Measurements from ENCODE around the gene CCT6B. TPM values are rescaled to one million over a fixed set of nuclear protein-coding genes. Genes with fewer than 3 reads are reported as not detected.

The CCT6B gene
- total RNA-seq, 1 experiment from 2014 or later = 2.8 TPM

DNA sequence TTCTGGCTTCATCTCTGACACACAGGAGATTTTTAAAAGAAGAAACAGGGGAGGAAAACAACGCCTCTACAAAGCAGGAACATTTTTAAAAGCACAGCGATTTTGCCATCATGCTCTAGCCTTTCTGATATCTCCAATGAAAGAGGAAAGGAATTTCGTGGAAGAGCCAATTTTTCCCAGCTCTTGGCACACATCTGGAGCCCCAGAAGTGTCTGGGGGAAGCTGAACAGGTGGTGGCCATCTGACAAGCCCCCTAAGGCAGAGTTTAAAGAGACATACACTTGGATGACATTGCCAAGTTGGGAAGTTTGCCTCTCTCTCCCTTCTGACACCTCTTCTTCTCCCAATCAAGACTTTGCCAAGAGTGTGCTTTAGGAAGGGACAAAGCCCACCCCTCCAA is 82.1 kb downstream of the CCT6B start:
- peaks cover 18% of the 10 kb centered on the region for H3K27me3 Mint-ChIP-seq (ENCODE audit: low read depth)
- H3K36me3 Mint-ChIP-seq = no peaks in the 10 kb centered on the region
- no peak for DNase-seq (ENCODE audit: low spot score)
- TF ChIP-seq IRF2 (CRISPR knock-in tag; IDR thresholded peaks at IDR 0.05; ENCODE audit: borderline replicate concordance, low read depth) (no peak), ZNF232 (CRISPR knock-in tag; IDR thresholded peaks at IDR 0.05) (no peak), GABPB1 (CRISPR knock-in tag; IDR thresholded peaks at IDR 0.05) (no peak), HMGA2 (CRISPR knock-in tag; IDR thresholded peaks at IDR 0.05) (no peak), MYBL2 (CRISPR knock-in tag; IDR thresholded peaks at IDR 0.05) (no peak), FOXJ3 (CRISPR knock-in tag; IDR thresholded peaks at IDR 0.05; ENCODE audit: borderline replicate concordance) (no peak), NFYB (CRISPR knock-in tag; conservative IDR thresholded peaks at IDR 0.05; ENCODE audit: low read depth) (no peak)
- TF ChIP-seq, protein P1, sequence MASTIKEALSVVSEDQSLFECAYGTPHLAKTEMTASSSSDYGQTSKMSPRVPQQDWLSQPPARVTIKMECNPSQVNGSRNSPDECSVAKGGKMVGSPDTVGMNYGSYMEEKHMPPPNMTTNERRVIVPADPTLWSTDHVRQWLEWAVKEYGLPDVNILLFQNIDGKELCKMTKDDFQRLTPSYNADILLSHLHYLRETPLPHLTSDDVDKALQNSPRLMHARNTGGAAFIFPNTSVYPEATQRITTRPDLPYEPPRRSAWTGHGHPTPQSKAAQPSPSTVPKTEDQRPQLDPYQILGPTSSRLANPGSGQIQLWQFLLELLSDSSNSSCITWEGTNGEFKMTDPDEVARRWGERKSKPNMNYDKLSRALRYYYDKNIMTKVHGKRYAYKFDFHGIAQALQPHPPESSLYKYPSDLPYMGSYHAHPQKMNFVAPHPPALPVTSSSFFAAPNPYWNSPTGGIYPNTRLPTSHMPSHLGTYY (CRISPR knock-in tag; IDR thresholded peaks at IDR 0.05) = no peak
- TF ChIP-seq, protein P2, sequence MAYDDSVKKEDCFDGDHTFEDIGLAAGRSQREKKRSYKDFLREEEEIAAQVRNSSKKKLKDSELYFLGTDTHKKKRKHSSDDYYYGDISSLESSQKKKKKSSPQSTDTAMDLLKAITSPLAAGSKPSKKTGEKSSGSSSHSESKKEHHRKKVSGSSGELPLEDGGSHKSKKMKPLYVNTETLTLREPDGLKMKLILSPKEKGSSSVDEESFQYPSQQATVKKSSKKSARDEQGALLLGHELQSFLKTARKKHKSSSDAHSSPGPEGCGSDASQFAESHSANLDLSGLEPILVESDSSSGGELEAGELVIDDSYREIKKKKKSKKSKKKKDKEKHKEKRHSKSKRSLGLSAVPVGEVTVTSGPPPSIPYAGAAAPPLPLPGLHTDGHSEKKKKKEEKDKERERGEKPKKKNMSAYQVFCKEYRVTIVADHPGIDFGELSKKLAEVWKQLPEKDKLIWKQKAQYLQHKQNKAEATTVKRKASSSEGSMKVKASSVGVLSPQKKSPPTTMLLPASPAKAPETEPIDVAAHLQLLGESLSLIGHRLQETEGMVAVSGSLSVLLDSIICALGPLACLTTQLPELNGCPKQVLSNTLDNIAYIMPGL (CRISPR knock-in tag; IDR thresholded peaks at IDR 0.05) = no peak
- TF ChIP-seq, protein P3, sequence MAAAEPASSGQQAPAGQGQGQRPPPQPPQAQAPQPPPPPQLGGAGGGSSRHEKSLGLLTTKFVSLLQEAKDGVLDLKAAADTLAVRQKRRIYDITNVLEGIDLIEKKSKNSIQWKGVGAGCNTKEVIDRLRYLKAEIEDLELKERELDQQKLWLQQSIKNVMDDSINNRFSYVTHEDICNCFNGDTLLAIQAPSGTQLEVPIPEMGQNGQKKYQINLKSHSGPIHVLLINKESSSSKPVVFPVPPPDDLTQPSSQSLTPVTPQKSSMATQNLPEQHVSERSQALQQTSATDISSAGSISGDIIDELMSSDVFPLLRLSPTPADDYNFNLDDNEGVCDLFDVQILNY (CRISPR knock-in tag; IDR thresholded peaks at IDR 0.05) = no peak
- TF ChIP-seq, protein P4, sequence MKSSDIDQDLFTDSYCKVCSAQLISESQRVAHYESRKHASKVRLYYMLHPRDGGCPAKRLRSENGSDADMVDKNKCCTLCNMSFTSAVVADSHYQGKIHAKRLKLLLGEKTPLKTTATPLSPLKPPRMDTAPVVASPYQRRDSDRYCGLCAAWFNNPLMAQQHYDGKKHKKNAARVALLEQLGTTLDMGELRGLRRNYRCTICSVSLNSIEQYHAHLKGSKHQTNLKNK (CRISPR knock-in tag; IDR thresholded peaks at IDR 0.05) = no peak
- TF ChIP-seq, protein P5, sequence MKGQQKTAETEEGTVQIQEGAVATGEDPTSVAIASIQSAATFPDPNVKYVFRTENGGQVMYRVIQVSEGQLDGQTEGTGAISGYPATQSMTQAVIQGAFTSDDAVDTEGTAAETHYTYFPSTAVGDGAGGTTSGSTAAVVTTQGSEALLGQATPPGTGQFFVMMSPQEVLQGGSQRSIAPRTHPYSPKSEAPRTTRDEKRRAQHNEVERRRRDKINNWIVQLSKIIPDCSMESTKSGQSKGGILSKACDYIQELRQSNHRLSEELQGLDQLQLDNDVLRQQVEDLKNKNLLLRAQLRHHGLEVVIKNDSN (CRISPR knock-in tag; IDR thresholded peaks at IDR 0.05) = no peak
- POLR2A ChIA-PET = no interaction called here
- H3K4me3 Mint-ChIP-seq = no peak overlapping the region
- ATAC-seq = no peak
- peaks cover 20% of the 10 kb centered on the region for H3K4me1 Mint-ChIP-seq
- CTCF ChIA-PET = interaction anchor here (1.5 kb wide), 1 partner anchor 336 kb away, joined by 4 read pairs; no protein-coding TSS in a partner anchor
- H3K9me3 Mint-ChIP-seq = peaks cover 7% of the 10 kb centered on the region; the same call in 1 of the 2 replicates
- no peak overlapping the region for H3K27ac Mint-ChIP-seq

Other genes with a start within 250 kb of the CCT6B start
- 15.8 to 20.2 TPM (median 16.4 TPM) in 3 replicates for gene ZNF830, start 80 bp upstream of the CCT6B start, total RNA-seq (2021)
- 83.3 to 92.3 TPM (median 91.7 TPM) in 3 replicates for gene LIG3, start 19.1 kb upstream of the CCT6B start, total RNA-seq (2021)
- 26.6 to 30.3 TPM (median 27.8 TPM) in 3 replicates for gene RFFL, start 102.2 kb upstream of the CCT6B start, total RNA-seq (2021)
- 13.8 to 15.7 TPM (median 15.0 TPM) in 3 replicates for gene RAD51D, start 158.4 kb upstream of the CCT6B start, total RNA-seq (2021)
- not detected in 3 replicates for gene FNDC8, start 160.2 kb upstream of the CCT6B start, total RNA-seq (2021)
- gene NLE1, start 180.8 kb upstream of the CCT6B start, total RNA-seq (2021) = 44.7 to 52.2 TPM (median 51.0 TPM) in 3 replicates
- gene UNC45B, start 186.4 kb upstream of the CCT6B start, total RNA-seq (2021) = 0.07 to 0.16 TPM in 2 of 3 replicates, not detected in the other
- not detected in 3 replicates for gene SLC35G3, start 232.9 kb upstream of the CCT6B start, total RNA-seq (2021)

Data from WTC11 (cell line).